HG03108 (cell line): Measurements from ENCODE around the gene IREB2.

ENCODE experiments used
- ATAC-seq: cut with Tn5 transposase; IDR thresholded peaks from one replicate; pipeline ENCODE4 v1.9.1; 2021; ENCODE audit warnings: moderate library complexity; ENCODE audit not compliant: unreplicated experiment

Gene IREB2

DNA sequence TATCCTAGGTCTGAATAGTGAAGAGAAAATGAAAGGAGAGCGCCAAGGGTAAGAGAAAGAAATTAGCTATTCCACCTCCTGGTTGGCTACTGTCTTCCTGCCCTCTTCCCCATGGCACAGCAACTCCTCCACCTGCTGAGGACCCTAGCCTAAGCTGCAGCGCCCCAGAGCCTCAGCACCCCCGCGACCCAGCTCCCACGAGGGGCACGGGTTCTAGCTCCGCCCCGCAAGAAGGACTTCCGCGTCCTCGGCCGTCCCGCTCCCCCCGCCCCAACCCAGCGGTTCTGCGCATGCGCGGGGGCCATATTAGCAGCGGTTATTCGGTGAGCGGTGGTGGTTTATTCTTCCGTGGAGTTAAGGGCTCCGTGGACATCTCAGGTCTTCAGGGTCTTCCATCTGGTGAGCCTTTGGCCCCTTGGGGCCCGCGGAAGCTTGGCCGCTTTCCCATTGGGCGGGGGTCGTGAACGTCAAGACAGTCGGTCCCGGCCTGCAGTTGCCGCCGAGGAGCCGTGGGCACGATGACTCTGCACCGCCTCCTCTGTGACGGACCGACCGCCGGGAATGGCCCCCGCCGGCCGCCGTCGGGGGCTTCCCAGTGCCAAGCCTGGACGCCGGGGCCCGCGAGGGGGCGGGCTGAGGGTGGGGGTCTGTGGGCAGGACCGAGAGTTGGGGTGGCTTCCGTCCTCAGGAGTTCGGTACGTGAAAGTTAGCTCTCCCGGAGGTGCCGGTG, 102.3 kb downstream of the IREB2 start, which contains the start of gene PSMA4:
Gene PSMA4, plus strand, starts transcription at position 304 of the 730 bp plus-strand sequence. CDS start 1,484 bp downstream, outside the sequence.
- ATAC-seq = peak; percentile 72

GRCh38 chr15:78540871-78541743, 103.1 kb downstream of the IREB2 start:
- ATAC-seq = no peak

GRCh38 chr15:78541744-78542034, 103.7 kb downstream of the IREB2 start:
- no peak for ATAC-seq

DNA sequence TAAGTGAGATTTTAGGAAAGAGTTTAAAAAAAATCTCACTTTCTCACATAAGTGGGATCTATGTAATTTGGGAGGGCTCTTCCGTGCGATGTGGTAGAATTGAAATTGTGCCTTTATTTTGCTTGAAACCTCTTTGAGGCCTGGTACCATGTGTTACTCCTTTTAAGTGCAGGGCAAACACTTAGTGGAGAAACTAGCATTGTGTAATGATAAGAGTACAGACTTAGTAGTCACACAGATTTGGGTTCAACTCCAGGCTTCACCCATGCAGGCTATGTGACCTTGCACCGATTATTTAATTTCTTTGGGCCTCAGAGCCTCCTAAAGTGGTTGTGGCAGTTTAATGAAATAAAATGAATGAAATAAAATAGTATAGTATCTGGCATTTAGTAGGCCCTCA, 104.6 kb downstream of the IREB2 start:
- no peak for ATAC-seq

DNA sequence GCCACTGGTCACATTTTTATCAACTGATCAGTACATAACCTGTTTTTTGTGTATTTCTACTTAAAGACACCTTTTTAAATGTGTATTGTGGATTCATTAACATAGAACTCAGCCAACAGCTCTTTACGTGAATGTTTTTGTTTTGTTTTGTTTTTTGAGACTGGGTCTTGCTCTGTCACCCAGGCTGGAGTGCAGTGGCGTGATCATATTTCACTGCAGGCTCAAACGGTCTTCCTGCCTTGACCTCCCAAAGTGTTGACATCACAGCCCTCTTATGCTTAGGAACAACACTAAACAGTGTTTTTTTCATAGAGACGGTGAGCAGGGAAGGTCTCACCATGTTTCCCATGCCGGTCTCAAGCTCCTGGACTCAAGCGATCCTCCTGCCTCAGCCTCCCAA, 112.2 kb downstream of the IREB2 start:
- no peak for ATAC-seq

DNA sequence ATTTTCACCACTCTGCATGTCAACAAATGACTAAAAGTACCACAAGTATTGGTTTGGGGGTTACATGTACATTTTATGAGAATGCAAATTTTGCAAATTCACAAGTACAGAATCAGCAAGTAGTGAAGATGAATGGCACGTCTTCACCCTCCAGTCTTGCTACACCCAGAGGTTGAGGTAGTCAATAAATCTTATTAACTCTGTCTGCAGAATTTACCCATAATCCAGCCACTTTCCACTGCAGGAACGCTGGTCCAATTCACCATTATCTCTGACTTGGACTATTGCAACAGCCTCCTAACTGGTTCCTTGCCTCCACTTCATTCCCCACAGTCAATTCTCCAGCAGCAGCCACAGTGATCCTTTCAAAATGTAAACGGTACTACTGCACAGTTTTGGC, 112.8 kb downstream of the IREB2 start:
- no peak for ATAC-seq
